NCI-H2196 treated with DMSO at 0.1 percent for 48 hours (cell line): ENCODE data around the gene ISCU.
A peak's percentile ranks its signal among the peaks of the same experiment; 100 is the strongest.
"Not testable (repeated sequence)": the region's sequence is repeated elsewhere in the genome, so short reads cannot be mapped to it uniquely, and the experiment has no call there.

Experiments
- DNase-seq: peaks from one replicate; lab custom pipeline; 2025; ENCODE audit not compliant: unreplicated experiment; lab: John Stamatoyannopoulos, UW

ISCU gene

DNA sequence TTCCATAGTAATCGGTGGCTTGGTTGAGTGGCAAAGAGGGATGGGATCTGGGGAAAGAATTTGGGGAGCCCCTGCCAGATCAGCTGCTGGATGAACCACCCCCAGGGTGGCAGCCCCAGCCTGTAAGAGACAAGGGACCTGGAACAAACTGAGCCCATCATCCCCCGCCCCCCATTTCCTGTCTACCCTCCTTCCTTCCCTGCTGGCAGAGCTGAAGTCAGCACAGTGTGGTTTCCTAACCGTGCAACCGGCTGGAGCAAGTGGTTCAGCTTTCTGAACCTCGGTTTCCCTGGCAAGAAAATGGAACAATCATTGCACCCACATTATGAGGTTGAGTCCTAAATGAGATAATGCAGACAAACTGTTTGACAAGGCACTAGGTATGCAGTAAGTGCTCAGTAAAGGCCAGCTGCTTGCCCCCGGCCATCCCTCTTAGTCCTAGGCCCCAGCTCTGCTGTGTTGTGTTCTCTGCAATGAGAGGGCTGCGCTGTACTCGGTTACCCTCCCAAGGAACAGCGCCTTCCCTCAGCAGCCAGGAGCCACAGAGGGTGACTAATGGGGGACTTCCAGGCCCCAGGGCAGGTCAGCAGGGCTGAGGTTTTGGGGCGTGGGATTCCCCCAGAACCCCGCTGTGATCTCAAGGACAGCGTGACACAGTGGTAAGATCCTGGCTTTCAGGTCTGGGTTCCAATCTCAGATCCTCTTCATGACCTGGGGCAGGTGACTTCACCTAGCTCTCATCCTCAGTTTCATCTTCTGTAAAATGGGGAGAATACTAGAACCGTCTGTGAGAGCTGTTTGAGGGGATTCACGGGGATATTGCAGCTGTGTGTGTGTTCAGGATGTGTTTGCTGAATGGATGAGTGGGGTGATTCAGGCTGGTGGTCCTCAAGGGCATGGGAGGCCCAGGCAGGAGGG lies 54.8 kb downstream of the ISCU start:
- no peak for DNase-seq

DNA sequence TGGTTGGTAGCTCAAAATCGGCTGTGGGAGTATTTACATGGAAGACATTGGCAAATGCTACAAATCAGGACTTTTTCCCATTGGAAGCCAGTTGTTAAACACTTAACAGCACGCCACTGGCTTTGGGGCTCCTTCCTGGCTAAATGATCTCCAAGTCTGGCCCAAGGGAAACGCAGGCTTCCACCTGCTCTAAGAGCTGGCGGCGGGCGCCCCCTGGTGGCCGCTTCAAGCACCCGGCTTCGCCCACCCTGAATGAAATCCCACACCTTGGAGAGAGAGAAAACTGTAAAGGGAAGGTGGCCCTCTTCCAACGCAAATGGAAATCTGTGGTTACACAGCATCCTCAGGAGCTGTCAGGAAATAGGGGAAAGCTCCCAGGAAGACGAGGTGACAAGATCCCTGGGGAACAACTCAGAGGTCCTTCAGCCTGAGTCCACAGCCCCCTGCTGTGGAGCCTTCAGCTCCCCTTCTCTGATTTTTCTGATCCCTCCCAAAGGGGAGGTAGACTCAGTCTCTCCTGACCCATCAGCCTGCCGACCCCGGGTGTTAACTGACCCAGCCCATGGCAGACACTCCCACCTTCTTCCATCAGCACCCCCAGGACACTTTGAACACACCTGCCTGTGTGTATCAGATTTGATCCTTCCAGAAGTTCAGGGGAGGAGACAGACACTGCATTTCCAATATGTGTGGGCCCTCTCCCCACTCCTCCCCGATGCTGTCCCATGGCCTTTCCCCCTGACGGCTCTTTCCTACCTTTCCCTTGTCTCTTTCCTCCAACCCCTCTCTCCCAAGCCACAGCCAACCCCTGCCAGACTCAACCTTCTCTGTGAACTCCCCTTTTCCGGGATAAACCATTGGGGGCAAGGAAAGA lies 55.9 kb downstream of the ISCU start:
- DNase-seq = peak; percentile 69

DNA sequence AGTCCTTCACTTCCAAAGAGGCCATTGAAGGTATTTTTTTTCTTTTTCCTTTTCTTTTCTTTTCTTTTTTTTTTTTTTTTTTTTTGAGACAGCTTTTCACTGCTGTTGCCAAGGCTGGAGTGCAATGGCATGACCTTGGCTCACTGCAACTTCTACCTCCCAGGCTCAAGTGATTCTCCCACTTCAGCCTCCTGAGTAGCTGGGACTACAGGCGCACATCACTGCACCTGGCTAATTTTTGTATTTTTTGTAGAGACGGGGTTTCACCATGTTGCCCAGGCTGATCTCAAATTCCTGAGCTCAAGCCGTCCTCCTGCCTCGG lies 56.5 kb downstream of the ISCU start:
- not testable (repeated sequence) for DNase-seq
